BE2C (cell line): Measurements from ENCODE around the gene PLAC9.

ENCODE experiments used
- DNase-seq: peaks from one replicate; pipeline ENCODE4 v3.0.0-alpha.2; 2020
- H3K27me3 ChIP-seq: fragments of 250-450 bp; sonication (Bioruptor Pico); 2 replicates; pipeline ENCODE4 v1.5.1; 2020; ENCODE audit warnings: mild to moderate bottlenecking
- H3K36me3 ChIP-seq: fragments of 250-450 bp; sonication (Bioruptor Pico); 2 replicates; pipeline ENCODE4 v1.5.1; 2020; ENCODE audit warnings: mild to moderate bottlenecking
- H3K4me1 ChIP-seq: fragments of 250-450 bp; sonication (Bioruptor Pico); 2 replicates; pipeline ENCODE4 v1.5.1; 2020
- H3K4me3 ChIP-seq: 2 replicates; pipeline ENCODE4 v1.5.1; 2011; ENCODE audit warnings: low read depth, low read length
- H3K9me3 ChIP-seq: fragments of 250-450 bp; sonication (Bioruptor Pico); 2 replicates; pipeline ENCODE4 v1.5.1; 2020
- CTCF ChIP-seq: IDR thresholded peaks from 2 replicates; pipeline ENCODE4 v1.5.1; 2012; ENCODE audit warnings: mild to moderate bottlenecking, low read depth, low read length

PLAC9 gene

GRCh38 chr10:80160361-80161320 lies 28.1 kb downstream of the PLAC9 start:
- H3K4me3 ChIP-seq: no peak overlapping the region
- no peaks in the 10 kb centered on the region for H3K36me3 ChIP-seq
- peaks cover 16% of the 10 kb centered on the region for H3K4me1 ChIP-seq
- TF ChIP-seq CTCF: no peak
- DNase-seq: no peak
- H3K27me3 ChIP-seq: no peaks in the 10 kb centered on the region
- H3K9me3 ChIP-seq: no peaks in the 10 kb centered on the region

DNA sequence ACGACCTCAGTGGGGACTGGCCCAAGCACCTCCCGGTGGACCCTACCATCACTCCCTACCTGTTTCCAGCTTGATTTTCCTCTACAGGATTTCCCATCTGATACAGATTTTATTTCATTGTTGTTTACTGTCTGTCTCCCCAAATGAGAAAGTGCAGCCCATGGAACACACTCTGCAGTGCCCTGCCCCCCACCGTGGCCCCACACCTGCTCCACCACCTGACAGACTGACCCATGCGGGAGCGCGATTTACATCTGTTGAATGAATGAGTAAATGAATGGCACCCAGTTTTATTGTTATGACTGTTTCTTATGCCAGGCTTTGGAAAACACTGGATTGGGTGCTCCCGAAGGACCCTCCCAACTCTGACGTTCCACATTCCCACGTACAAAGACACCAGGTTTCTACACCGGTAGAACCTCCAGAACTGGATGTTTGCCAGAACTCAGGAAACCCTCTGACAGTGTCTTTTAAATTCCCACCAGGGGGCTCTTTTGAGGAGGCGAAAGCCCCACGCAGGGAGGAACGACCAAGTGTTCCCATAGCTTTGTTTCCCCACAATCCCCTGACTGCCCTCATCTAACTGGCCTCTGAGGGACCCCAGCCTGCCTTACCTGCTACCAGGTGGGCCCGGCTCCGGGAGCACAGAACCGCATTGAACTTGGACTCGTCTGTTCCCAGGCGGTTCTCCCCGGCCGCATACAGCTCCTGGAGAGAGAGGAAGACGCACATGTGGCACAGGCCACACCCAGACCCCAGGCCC lies 29.0 kb downstream of the PLAC9 start:
- Histone ChIP-seq H3K36me3 (no peaks in the 10 kb centered on the region), H3K9me3 (no peaks in the 10 kb centered on the region), H3K27me3 (no peaks in the 10 kb centered on the region), H3K4me1 (peaks cover 16% of the 10 kb centered on the region), H3K4me3 (no peak overlapping the region)
- TF ChIP-seq CTCF: peak; percentile 50
- DNase-seq: peak; percentile 30

GRCh38 chr10:80163741-80164341 lies 31.3 kb downstream of the PLAC9 start:
- Histone ChIP-seq H3K4me1 (peaks cover 15% of the 10 kb centered on the region), H3K27me3 (no peaks in the 10 kb centered on the region), H3K4me3 (no peak overlapping the region), H3K9me3 (no peaks in the 10 kb centered on the region), H3K36me3 (no peaks in the 10 kb centered on the region)
- no peak for DNase-seq
- no peak for TF ChIP-seq CTCF

- Histone ChIP-seq H3K9me3 (no peaks in the 10 kb centered on the region), H3K27me3 (no peaks in the 10 kb centered on the region), H3K36me3 (no peaks in the 10 kb centered on the region), H3K4me1 (peaks cover 8% of the 10 kb centered on the region), H3K4me3 (no peak overlapping the region)
- TF ChIP-seq CTCF: no peak
- no peak for DNase-seq
These were observed 32.1 kb downstream of the PLAC9 start for GRCh38 chr10:80164596-80164995.

- no peaks in the 10 kb centered on the region for H3K36me3 ChIP-seq
- H3K27me3 ChIP-seq: no peaks in the 10 kb centered on the region
- TF ChIP-seq CTCF: no peak
- H3K9me3 ChIP-seq: no peaks in the 10 kb centered on the region
- no peak for DNase-seq
- H3K4me3 ChIP-seq: no peak overlapping the region
- H3K4me1 ChIP-seq: peaks cover 5% of the 10 kb centered on the region; the same call in 1 of the 2 replicates
These were observed 32.6 kb downstream of the PLAC9 start for GRCh38 chr10:80165173-80165572.
